ENCODE measurements around the gene OR10A6. TPM values are rescaled to one million over a fixed set of nuclear protein-coding genes. Genes with fewer than 3 reads are reported as not detected.

Gene OR10A6
- total RNA-seq, 1 donor from 2014 or later, result not detected

DNA sequence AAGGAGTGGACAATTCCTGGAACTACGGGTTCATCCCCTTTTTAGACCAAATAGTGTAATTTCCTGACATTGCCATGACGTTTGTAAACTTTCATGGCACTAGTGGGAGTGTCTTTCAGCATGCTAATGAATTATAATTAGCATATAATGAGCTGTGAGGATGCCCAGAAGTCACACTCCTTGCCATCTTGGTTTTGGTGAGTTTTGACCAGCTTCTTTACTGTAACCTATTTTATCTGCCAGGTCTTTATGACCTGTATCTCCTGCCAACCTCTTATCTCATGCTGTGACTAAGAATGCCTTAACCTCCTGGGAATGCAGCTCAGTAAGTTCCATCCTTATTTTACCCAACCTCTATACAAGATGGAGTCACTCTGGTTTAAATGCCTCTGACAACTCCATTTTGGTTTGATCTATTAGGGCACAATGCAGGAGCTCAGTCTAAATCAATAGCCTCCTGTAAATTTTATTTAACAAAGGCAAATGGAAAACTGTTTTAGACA lies 20.7 kb downstream of the OR10A6 start:
- Histone ChIP-seq H3K4me1 (no peaks in the 10 kb centered on the region), H3K36me3 (no peaks in the 10 kb centered on the region), H3K9me3 (replicated peaks) (no peaks in the 10 kb centered on the region), H3K4me3 (no peak overlapping the region), H3K27ac (replicated peaks) (no peak overlapping the region), H3K27me3 (ENCODE audit: low read depth) (peaks cover 46% of the 10 kb centered on the region)
- intact Hi-C loops (cut with micrococcal nuclease), result no loop called here
- no peak for DNase-seq
- TF ChIP-seq, protein P1, sequence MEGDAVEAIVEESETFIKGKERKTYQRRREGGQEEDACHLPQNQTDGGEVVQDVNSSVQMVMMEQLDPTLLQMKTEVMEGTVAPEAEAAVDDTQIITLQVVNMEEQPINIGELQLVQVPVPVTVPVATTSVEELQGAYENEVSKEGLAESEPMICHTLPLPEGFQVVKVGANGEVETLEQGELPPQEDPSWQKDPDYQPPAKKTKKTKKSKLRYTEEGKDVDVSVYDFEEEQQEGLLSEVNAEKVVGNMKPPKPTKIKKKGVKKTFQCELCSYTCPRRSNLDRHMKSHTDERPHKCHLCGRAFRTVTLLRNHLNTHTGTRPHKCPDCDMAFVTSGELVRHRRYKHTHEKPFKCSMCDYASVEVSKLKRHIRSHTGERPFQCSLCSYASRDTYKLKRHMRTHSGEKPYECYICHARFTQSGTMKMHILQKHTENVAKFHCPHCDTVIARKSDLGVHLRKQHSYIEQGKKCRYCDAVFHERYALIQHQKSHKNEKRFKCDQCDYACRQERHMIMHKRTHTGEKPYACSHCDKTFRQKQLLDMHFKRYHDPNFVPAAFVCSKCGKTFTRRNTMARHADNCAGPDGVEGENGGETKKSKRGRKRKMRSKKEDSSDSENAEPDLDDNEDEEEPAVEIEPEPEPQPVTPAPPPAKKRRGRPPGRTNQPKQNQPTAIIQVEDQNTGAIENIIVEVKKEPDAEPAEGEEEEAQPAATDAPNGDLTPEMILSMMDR (IDR thresholded peaks at IDR 0.05; ENCODE audit: borderline replicate concordance), result no peak

DNA sequence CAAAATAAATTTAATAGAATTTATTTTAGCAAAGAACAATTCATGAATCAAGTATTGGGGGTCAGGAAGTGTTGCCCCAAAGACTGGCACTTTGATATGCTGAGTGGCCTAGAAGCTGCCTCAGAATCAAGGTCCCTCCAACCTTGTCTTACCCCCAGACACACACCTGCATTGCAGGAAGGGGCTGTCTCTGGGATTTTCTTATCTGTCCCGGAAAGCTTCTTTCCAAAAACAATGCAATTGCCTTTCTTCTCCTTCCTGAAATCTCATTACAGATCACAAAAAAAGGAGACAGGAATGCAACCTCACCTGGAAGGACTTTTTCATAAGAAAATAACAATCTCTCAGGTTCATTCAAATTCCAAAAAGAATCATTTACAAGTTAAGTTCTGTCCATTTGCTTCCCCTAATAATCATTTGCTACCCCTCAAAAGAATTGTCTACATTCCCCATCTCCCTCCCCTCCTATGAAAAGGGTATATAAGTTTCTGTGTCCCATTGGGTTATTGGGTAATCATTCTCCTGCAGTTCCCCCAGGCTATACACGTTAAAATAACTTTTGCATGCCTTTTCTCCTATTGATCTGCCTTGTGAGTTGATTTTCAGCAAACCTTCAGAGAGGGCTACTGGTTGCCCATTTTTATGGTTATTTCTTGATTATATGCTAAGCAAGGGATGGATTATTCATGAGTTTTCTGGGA lies 21.3 kb downstream of the OR10A6 start:
- intact Hi-C loops (cut with micrococcal nuclease), result no loop called here
- Histone ChIP-seq H3K4me1 (no peaks in the 10 kb centered on the region), H3K4me3 (no peak overlapping the region), H3K27me3 (ENCODE audit: low read depth) (peaks cover 46% of the 10 kb centered on the region), H3K9me3 (replicated peaks) (no peaks in the 10 kb centered on the region), H3K27ac (replicated peaks) (no peak overlapping the region), H3K36me3 (no peaks in the 10 kb centered on the region)
- DNase-seq, result no peak
- TF ChIP-seq, protein P1 (IDR thresholded peaks at IDR 0.05; ENCODE audit: borderline replicate concordance), result no peak

- H3K27ac ChIP-seq (replicated peaks), result no peak overlapping the region
- no peak overlapping the region for H3K4me3 ChIP-seq
- H3K27me3 ChIP-seq (ENCODE audit: low read depth), result peaks cover 65% of the 10 kb centered on the region
- intact Hi-C loops (cut with micrococcal nuclease), result no loop called here
- H3K4me1 ChIP-seq, result no peaks in the 10 kb centered on the region
- no peaks in the 10 kb centered on the region for H3K36me3 ChIP-seq
- TF ChIP-seq, protein P1 (IDR thresholded peaks at IDR 0.05; ENCODE audit: borderline replicate concordance), result no peak
- DNase-seq, result no peak
- no peaks in the 10 kb centered on the region for H3K9me3 ChIP-seq (replicated peaks)
Measured at GRCh38 chr11:7907121-7907520, 23.9 kb downstream of the OR10A6 start.

DNA sequence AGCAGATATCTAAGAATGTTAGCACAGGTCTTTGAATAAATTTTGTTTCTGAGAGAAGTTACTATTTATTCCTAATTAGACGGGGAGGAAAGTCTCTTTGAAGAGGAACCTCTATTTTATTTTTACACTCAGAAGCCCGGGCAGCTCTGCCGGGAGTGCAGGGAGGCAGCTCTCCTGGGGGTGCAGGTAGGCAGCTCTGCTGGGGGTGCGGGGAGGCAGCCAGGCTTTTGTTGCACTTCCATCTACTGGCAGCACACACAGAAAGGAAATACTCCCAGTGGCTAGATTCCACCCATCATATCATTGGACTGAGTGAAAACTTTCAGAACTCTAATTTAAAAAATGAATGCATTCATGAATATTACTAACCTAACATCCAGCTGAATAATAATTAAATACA lies 24.6 kb downstream of the OR10A6 start:
- TF ChIP-seq, protein P1 (IDR thresholded peaks at IDR 0.05; ENCODE audit: borderline replicate concordance), result no peak
- Histone ChIP-seq H3K27me3 (ENCODE audit: low read depth) (peaks cover 66% of the 10 kb centered on the region), H3K4me3 (no peak overlapping the region), H3K36me3 (no peaks in the 10 kb centered on the region), H3K27ac (replicated peaks) (no peak overlapping the region), H3K4me1 (no peaks in the 10 kb centered on the region), H3K9me3 (replicated peaks) (no peaks in the 10 kb centered on the region)
- intact Hi-C loops (cut with micrococcal nuclease), result no loop called here
- DNase-seq, result no peak

- H3K27ac ChIP-seq (replicated peaks), result no peak overlapping the region
- H3K4me1 ChIP-seq, result no peaks in the 10 kb centered on the region
- no peaks in the 10 kb centered on the region for H3K9me3 ChIP-seq (replicated peaks)
- H3K36me3 ChIP-seq, result no peaks in the 10 kb centered on the region
- no peak overlapping the region for H3K4me3 ChIP-seq
- intact Hi-C loops (cut with micrococcal nuclease), result no loop called here
- DNase-seq, result no peak
- TF ChIP-seq, protein P1 (IDR thresholded peaks at IDR 0.05; ENCODE audit: borderline replicate concordance), result no peak
- peaks cover 66% of the 10 kb centered on the region for H3K27me3 ChIP-seq (ENCODE audit: low read depth)
Measured at GRCh38 chr11:7905961-7906429, 25.1 kb downstream of the OR10A6 start.
